Left lung (tissue), 10 donors: ENCODE data around the gene ISLR. TPM values are rescaled to one million over a fixed set of nuclear protein-coding genes. Genes with fewer than 3 reads are reported as not detected.

Source experiments
- ATAC-seq: fragments of 200-7000 bp; cut with Tn5 transposase; one replicate; pipeline ENCODE4 v1.9.1; 2020; ENCODE audit warnings: moderate library complexity
- DNase-seq, 4 donors: peaks; one replicate each; pipeline ENCODE4 v3.0.0-alpha.2; 2013 to 2020
- H3K27ac ChIP-seq, 2 donors: fragments of 200-600 bp; sonication (generic) in 1 of 2; one replicate each; pipeline versions ENCODE4 v1.5.0 to v1.8.0; 2020 to 2021
- H3K27me3 ChIP-seq, 2 donors: fragments of 200-600 bp; sonication (generic) in 1 of 2; one replicate each; pipeline versions ENCODE4 v1.5.0 to v1.8.0; 2020 to 2021
- H3K36me3 ChIP-seq, 2 donors: fragments of 200-600 bp; sonication (generic) in 1 of 2; one replicate each; pipeline versions ENCODE4 v1.5.0 to v1.8.0; 2020 to 2021
- H3K4me1 ChIP-seq, 2 donors: fragments of 200-600 bp; one replicate each; pipeline ENCODE4 v1.8.0; 2021
- H3K4me3 ChIP-seq, 2 donors: fragments of 200-600 bp; sonication (generic) in 1 of 2; one replicate each; pipeline versions ENCODE4 v1.5.0 to v1.8.0; 2020 to 2021; ENCODE audit warnings: mild to moderate bottlenecking in 1 of 2
- H3K9me3 ChIP-seq, 2 donors: fragments of 200-600 bp; sonication (generic) in 1 of 2; one replicate each; pipeline versions ENCODE4 v1.5.0 to v1.8.0; 2020 to 2021
- CTCF ChIP-seq, 2 donors: fragments of 200-600 bp; sonication (generic) in 1 of 2; IDR thresholded peaks; one replicate each; pipeline versions ENCODE4 v1.5.0 to v1.8.0; 2021; ENCODE audit warnings: antibody characterized with exemption in 2 of 2
- intact Hi-C, 2 donors: fragments of 100-400 bp; cut with DNase I; formaldehyde crosslinking; loops; one replicate each; pipeline versions ENCODE4 v1.11.2 to v1.14.2; 2022
- polyA plus RNA-seq, 6 donors: library from polyadenylated mRNA; unstranded; fragments of 120-200 nt; gene quantifications; one replicate each; pipeline ENCODE4 v1.2.1, GENCODE V29; 2013; ENCODE audit not compliant: insufficient read length in 6 of 6
- total RNA-seq, 2 donors: library from RNA; stranded (reverse); fragmentation: NEBNext Ultra II Directional; extraction: Animal tissue kit (Norgen Biotek cat#: 25700); gene quantifications; one replicate each; pipeline ENCODE4 v1.2.1, GENCODE V29; 2021
- donor health status: DM: no; HTN: yes; CAD: no.
- donor health status: DM: no; HTN: no; CAD: no.

Gene ISLR
- total and polyA plus RNA-seq, 8 donors: 10.4 to 60.1 (median 52.6) TPM

GRCh38 chr15:74196175-74196574, 22.7 kb downstream of the ISLR start:
- no peaks in the 10 kb centered on the region for H3K36me3 ChIP-seq
- H3K4me1 ChIP-seq: peaks cover 7 to 14% of the 10 kb centered on the region in 2 donors
- H3K27ac ChIP-seq: no peak overlapping the region
- H3K9me3 ChIP-seq: no peaks in the 10 kb centered on the region
- ATAC-seq (peak; percentile 62), DNase-seq (peak in 3 of 4 donors; percentile 52 to 75 (median 73))
- intact Hi-C loops: no loop called here
- TF ChIP-seq CTCF (IDR thresholded peaks at IDR 0.05): no peak
- no peak overlapping the region for H3K4me3 ChIP-seq
- H3K27me3 ChIP-seq: no peaks in the 10 kb centered on the region

- no peak for ATAC-seq
- peaks cover 7 to 14% of the 10 kb centered on the region in 2 donors for H3K4me1 ChIP-seq
Observed at GRCh38 chr15:74197176-74197965, 23.9 kb downstream of the ISLR start.

GRCh38 chr15:74199297-74199652, 25.8 kb downstream of the ISLR start:
- Histone ChIP-seq H3K4me3 (no peak overlapping the region), H3K36me3 (no peaks in the 10 kb centered on the region), H3K27me3 (peaks cover 0 to 5% of the 10 kb centered on the region in 2 donors), H3K4me1 (peaks cover 10 to 14% of the 10 kb centered on the region in 2 donors), H3K27ac (no peak overlapping the region), H3K9me3 (no peaks in the 10 kb centered on the region)
- DNase-seq (peak in 1 of 4 donors; percentile 46), ATAC-seq (no peak)
- intact Hi-C loops: no loop called here
- no peak for TF ChIP-seq CTCF (IDR thresholded peaks at IDR 0.05)

More at GRCh38 chr15:74197176-74197965, 23.9 kb downstream of the ISLR start:
- TF ChIP-seq CTCF (IDR thresholded peaks at IDR 0.05): no peak
- H3K27me3 ChIP-seq: peaks cover 0 to under 1% of the 10 kb centered on the region in 2 donors
- no peaks in the 10 kb centered on the region for H3K9me3 ChIP-seq
- H3K4me3 ChIP-seq: no peak overlapping the region
- intact Hi-C loops: no loop called here
- no peak overlapping the region for H3K27ac ChIP-seq
- DNase-seq: peak in 1 of 4 donors; percentile 71
- H3K36me3 ChIP-seq: no peaks in the 10 kb centered on the region

- H3K27ac ChIP-seq: no peak overlapping the region
- H3K4me1 ChIP-seq: peaks cover 10 to 14% of the 10 kb centered on the region in 2 donors
- intact Hi-C loops: no loop called here
- no peaks in the 10 kb centered on the region for H3K9me3 ChIP-seq
- no peak overlapping the region for H3K4me3 ChIP-seq
- no peaks in the 10 kb centered on the region for H3K36me3 ChIP-seq
- peaks cover 0 to 5% of the 10 kb centered on the region in 2 donors for H3K27me3 ChIP-seq
- DNase-seq: no peak
- ATAC-seq: peak; percentile 49
- no peak for TF ChIP-seq CTCF (IDR thresholded peaks at IDR 0.05)
Observed at GRCh38 chr15:74200412-74200815, 26.9 kb downstream of the ISLR start.

- H3K36me3 ChIP-seq: no peaks in the 10 kb centered on the region
- H3K27ac ChIP-seq: no peak overlapping the region
- intact Hi-C loops: no loop called here
- ATAC-seq: no peak
- H3K27me3 ChIP-seq: peaks cover 0 to 9% of the 10 kb centered on the region in 2 donors
- peaks cover 10% of the 10 kb centered on the region in 2 donors for H3K4me1 ChIP-seq
- DNase-seq: peak in 1 of 4 donors; percentile 64
- no peak for TF ChIP-seq CTCF (IDR thresholded peaks at IDR 0.05)
- no peak overlapping the region for H3K4me3 ChIP-seq
- H3K9me3 ChIP-seq: no peaks in the 10 kb centered on the region
Observed at GRCh38 chr15:74200871-74201419, 27.4 kb downstream of the ISLR start.
